Calu3 (cell line): ENCODE results near the gene DHX36. TPM values are rescaled to one million over a fixed set of nuclear protein-coding genes. Genes with fewer than 3 reads are reported as not detected.

Source experiments
- BruUV-seq: library from RNA; stranded (reverse); fragments of 400-500 nt; replicated peaks from 2 replicates; lab custom pipeline; 2021; lab: Mats Ljungman, UMichigan
- CTCF ChIA-PET: fragments of 300-600 bp; sonication (Branson Sonifier 250); formaldehyde crosslinking; loops from one replicate; lab custom pipeline; 2022; ENCODE audit warnings: antibody characterized with exemption; lab: Charles Lee
- DNase-seq: peaks from one replicate; pipeline ENCODE4 v3.0.0; 2022
- H3K27ac Mint-ChIP-seq: one replicate; pipeline ENCODE4 v1.8.0; 2022; ENCODE audit warnings: mixed read lengths; ENCODE audit not compliant: unreplicated experiment
- H3K27me3 Mint-ChIP-seq: one replicate; pipeline ENCODE4 v1.8.0; 2022; ENCODE audit warnings: mixed read lengths; ENCODE audit not compliant: unreplicated experiment
- H3K36me3 Mint-ChIP-seq: one replicate; pipeline ENCODE4 v1.8.0; 2022; ENCODE audit warnings: mild to moderate bottlenecking, moderate library complexity, mixed read lengths; ENCODE audit not compliant: insufficient read depth, unreplicated experiment
- H3K4me1 Mint-ChIP-seq: one replicate; pipeline ENCODE4 v1.8.0; 2022; ENCODE audit warnings: mild to moderate bottlenecking, low read depth, mixed read lengths; ENCODE audit not compliant: unreplicated experiment
- H3K4me3 Mint-ChIP-seq: one replicate; pipeline ENCODE4 v1.8.0; 2022; ENCODE audit warnings: mild to moderate bottlenecking, low read depth, moderate library complexity, mixed read lengths; ENCODE audit not compliant: unreplicated experiment
- H3K9me3 Mint-ChIP-seq: one replicate; pipeline ENCODE4 v1.8.0; 2022; ENCODE audit warnings: low read depth, mixed read lengths; ENCODE audit not compliant: unreplicated experiment
- CTCF ChIP-seq: fragments of 200-600 bp; IDR thresholded peaks from one replicate; pipeline ENCODE4 v1.8.0; 2022; ENCODE audit warnings: antibody characterized with exemption; ENCODE audit not compliant: unreplicated experiment
- intact Hi-C: fragments of 100-400 bp; cut with micrococcal nuclease; formaldehyde crosslinking; loops from one replicate; pipeline ENCODE4 v1.10.0; 2022; ENCODE audit not compliant: unreplicated experiment
- total RNA-seq: library from RNA; stranded (reverse); gene quantifications from 2 replicates; pipeline ENCODE4 v1.2.3, GENCODE V29; 2022

Gene DHX36
- total RNA-seq, 1 experiment from 2014 or later: 127 TPM

- intact Hi-C loops: no loop called here
- Mint-ChIP-seq H3K27me3 (no peaks in the 10 kb centered on the region), H3K27ac (peak overlapping the region; percentile 50), H3K36me3 (peaks cover 6% of the 10 kb centered on the region), H3K9me3 (no peaks in the 10 kb centered on the region), H3K4me1 (peaks cover 20% of the 10 kb centered on the region), H3K4me3 (no peak overlapping the region)
- BruUV-seq: no TSS peak
- DNase-seq: peak; percentile 50
- TF ChIP-seq CTCF: no peak
- CTCF ChIA-PET: no interaction called here
These were observed 31.7 kb upstream of the DHX36 start for GRCh38 chr3:154356009-154356408.

GRCh38 chr3:154349223-154349622, 24.9 kb upstream of the DHX36 start:
- H3K4me3 Mint-ChIP-seq: no peak overlapping the region
- H3K27me3 Mint-ChIP-seq: no peaks in the 10 kb centered on the region
- no TSS peak for BruUV-seq
- H3K9me3 Mint-ChIP-seq: no peaks in the 10 kb centered on the region
- DNase-seq: no peak
- H3K4me1 Mint-ChIP-seq: peaks cover 6% of the 10 kb centered on the region
- TF ChIP-seq CTCF: no peak
- H3K36me3 Mint-ChIP-seq: no peaks in the 10 kb centered on the region
- no peak overlapping the region for H3K27ac Mint-ChIP-seq
- CTCF ChIA-PET: no interaction called here
- intact Hi-C loops: no loop called here

- Mint-ChIP-seq H3K4me1 (no peaks in the 10 kb centered on the region), H3K27me3 (no peaks in the 10 kb centered on the region), H3K27ac (no peak overlapping the region), H3K36me3 (no peaks in the 10 kb centered on the region), H3K9me3 (no peaks in the 10 kb centered on the region), H3K4me3 (no peak overlapping the region)
- CTCF ChIA-PET: no interaction called here
- no peak for DNase-seq
- BruUV-seq: no TSS peak
- intact Hi-C loops: no loop called here
- TF ChIP-seq CTCF: no peak
These were observed 21.3 kb upstream of the DHX36 start for GRCh38 chr3:154345422-154346122.

- Mint-ChIP-seq H3K4me3 (no peak overlapping the region), H3K4me1 (peaks cover 8% of the 10 kb centered on the region), H3K27me3 (no peaks in the 10 kb centered on the region), H3K9me3 (no peaks in the 10 kb centered on the region), H3K36me3 (no peaks in the 10 kb centered on the region), H3K27ac (no peak overlapping the region)
- no peak for DNase-seq
- CTCF ChIA-PET: no interaction called here
- no peak for TF ChIP-seq CTCF
- intact Hi-C loops: loop anchor here (5.0 kb wide), 1 partner anchor 214 kb away; no protein-coding TSS in a partner anchor
- BruUV-seq: no TSS peak
These were observed 14.3 kb upstream of the DHX36 start for GRCh38 chr3:154338570-154338969.
